Lung (tissue), 12 donors: ENCODE measurements around the gene GNAL. TPM values are rescaled to one million over a fixed set of nuclear protein-coding genes. Genes with fewer than 3 reads are reported as not detected.

Source experiments
- ATAC-seq: fragments of 200-7000 bp; cut with Tn5 transposase; one replicate; pipeline ENCODE4 v1.9.1; 2020; ENCODE audit warnings: moderate number of reproducible peaks; ENCODE audit not compliant: insufficient read depth, low FRiP score
- DNase-seq, 3 donors: peaks; one replicate each; pipeline ENCODE4 v3.0.0-alpha.2; 2013 to 2017
- H3K27ac ChIP-seq, 2 donors: one replicate each; pipeline ENCODE4 v1.5.1; 2013; ENCODE audit warnings: mild to moderate bottlenecking in 2 of 2, moderate library complexity in 2 of 2, control low read depth in 1 of 2, inconsistent platforms in 1 of 2, low read depth in 1 of 2, low read length in 1 of 2
- H3K27me3 ChIP-seq, 3 donors: one replicate each; pipeline ENCODE4 v1.5.1; 2013; ENCODE audit warnings: low read length in 2 of 3; ENCODE audit not compliant: control insufficient read depth in 3 of 3, insufficient read depth in 3 of 3
- H3K36me3 ChIP-seq, 4 donors: one replicate each; pipeline ENCODE4 v1.5.1; 2013; ENCODE audit warnings: low read length in 4 of 4, mild to moderate bottlenecking in 1 of 4, moderate library complexity in 1 of 4; ENCODE audit not compliant: control insufficient read depth in 4 of 4, insufficient read depth in 4 of 4
- H3K4me1 ChIP-seq, 5 donors: one replicate each; pipeline ENCODE4 v1.5.1; 2013; ENCODE audit warnings: low read length in 5 of 5, mild to moderate bottlenecking in 2 of 5, moderate library complexity in 1 of 5; ENCODE audit not compliant: control insufficient read depth in 5 of 5, insufficient read depth in 5 of 5
- H3K4me3 ChIP-seq: one replicate; pipeline ENCODE4 v1.5.1; 2013; ENCODE audit warnings: mild to moderate bottlenecking, control low read depth, moderate library complexity
- H3K9ac ChIP-seq, 2 donors: one replicate each; pipeline ENCODE4 v1.5.1; 2013; ENCODE audit warnings: low read length in 2 of 2, control low read depth in 1 of 2; ENCODE audit not compliant: insufficient read depth in 1 of 2
- H3K9me3 ChIP-seq, 4 donors: one replicate each; pipeline ENCODE4 v1.5.1; 2013; ENCODE audit warnings: low read length in 3 of 4, mild to moderate bottlenecking in 1 of 4, moderate library complexity in 1 of 4; ENCODE audit not compliant: control insufficient read depth in 4 of 4, insufficient read depth in 3 of 4
- CTCF ChIP-seq: IDR thresholded peaks from 2 replicates; pipeline ENCODE4 v1.5.1; 2012; ENCODE audit warnings: mild to moderate bottlenecking; ENCODE audit errors: control extremely low read depth, extremely low read depth
- WGBS, 2 donors: extraction: QIAGEN DNeasy Blood & Tissue Kit; methylation state at CpG; one replicate each; pipeline ENCODE4 v1.1.7; 2013; 5-methylcytosine and 5-hydroxymethylcytosine counted together
- polyA plus RNA-seq, 2 donors: library from polyadenylated mRNA; stranded (reverse); fragments of 200-250 nt; gene quantifications; one replicate each; pipeline ENCODE4 v1.2.1, GENCODE V29; 2013
- total RNA-seq, 2 donors: library from RNA; depleted of rRNA in 1 of 2; stranded (reverse); fragments of >200 nt in 1 of 2; gene quantifications; one replicate each; pipeline ENCODE4 v1.2.1, GENCODE V29; 2014 to 2021
- donor health status: control.
- donor health status: control.
- donor health status: Bipolar disorder and iron deficiency.
- donor health status: healthy.
- donor health status: DM: yes; HTN: yes; CAD: no.

The GNAL gene
- total and polyA plus RNA-seq, 4 donors: 0.49 to 3.7 (median 2.5) TPM

- WGBS, 2 donors: 83 to 89% methylated on average over 2 of the region's 2 CpGs
- H3K27me3 ChIP-seq: peaks cover 0 to 5% (median 2%) of the 10 kb centered on the region in 3 donors
- no peak overlapping the region for H3K4me3 ChIP-seq
Measured at GRCh38 chr18:11761553-11761952, 72.5 kb downstream of the GNAL start.

GRCh38 chr18:11762429-11762828, 73.4 kb downstream of the GNAL start:
- H3K4me1 ChIP-seq: no peaks in the 10 kb centered on the region
- H3K4me3 ChIP-seq: no peak overlapping the region
- H3K36me3 ChIP-seq: no peaks in the 10 kb centered on the region
- WGBS, 2 donors: 88 to 89% methylated on average over 7 of the region's 7 CpGs
- H3K9me3 ChIP-seq: no peaks in the 10 kb centered on the region
- peaks cover 0 to 7% (median 0%) of the 10 kb centered on the region in 3 donors for H3K27me3 ChIP-seq
- no peak for TF ChIP-seq CTCF
- ATAC-seq (no peak), DNase-seq (no peak)
- no peak overlapping the region for H3K27ac ChIP-seq
- no peak overlapping the region for H3K9ac ChIP-seq

More at GRCh38 chr18:11761553-11761952, 72.5 kb downstream of the GNAL start:
- Histone ChIP-seq H3K36me3 (no peaks in the 10 kb centered on the region), H3K9ac (no peak overlapping the region), H3K27ac (no peak overlapping the region), H3K9me3 (no peaks in the 10 kb centered on the region), H3K4me1 (no peaks in the 10 kb centered on the region)
- ATAC-seq: no peak
- no peak for TF ChIP-seq CTCF
- no peak for DNase-seq

GRCh38 chr18:11767329-11767728, 78.3 kb downstream of the GNAL start:
- no peak for DNase-seq
- no peak overlapping the region for H3K4me3 ChIP-seq
- no peak for TF ChIP-seq CTCF
- WGBS, 2 donors: 93 to 99% methylated on average over 6 of the region's 6 CpGs
- no peak for ATAC-seq
- H3K27me3 ChIP-seq: peaks cover 0 to 8% (median 0%) of the 10 kb centered on the region in 3 donors
- H3K9ac ChIP-seq: no peak overlapping the region
- H3K4me1 ChIP-seq: no peaks in the 10 kb centered on the region
- no peaks in the 10 kb centered on the region for H3K9me3 ChIP-seq
- no peaks in the 10 kb centered on the region for H3K36me3 ChIP-seq
- no peak overlapping the region for H3K27ac ChIP-seq

- H3K27ac ChIP-seq: no peak overlapping the region
- ATAC-seq (no peak), DNase-seq (no peak)
- no peak overlapping the region for H3K9ac ChIP-seq
- H3K9me3 ChIP-seq: no peaks in the 10 kb centered on the region
- WGBS, 2 donors: 54 to 76% methylated on average over 4 of the region's 4 CpGs
- H3K27me3 ChIP-seq: peaks cover 0 to 8% (median 0%) of the 10 kb centered on the region in 3 donors
- no peaks in the 10 kb centered on the region for H3K4me1 ChIP-seq
- no peak overlapping the region for H3K4me3 ChIP-seq
- TF ChIP-seq CTCF: no peak
- H3K36me3 ChIP-seq: no peaks in the 10 kb centered on the region
Measured at GRCh38 chr18:11767935-11768334, 78.9 kb downstream of the GNAL start.
